Colonic mucosa (tissue), 4 donors: Measurements from ENCODE around the gene TECR. TPM values are rescaled to one million over a fixed set of nuclear protein-coding genes. Genes with fewer than 3 reads are reported as not detected.
"Not testable (repeated sequence)": the region's sequence is repeated elsewhere in the genome, so short reads cannot be mapped to it uniquely, and the experiment has no call there.

ENCODE experiments used
- DNase-seq: peaks from one replicate; pipeline ENCODE4 v3.0.0-alpha.2; 2020
- H3K27ac ChIP-seq: fragments of 200-600 bp; one replicate; pipeline ENCODE4 v1.8.0; 2021
- H3K27me3 ChIP-seq: fragments of 200-600 bp; one replicate; pipeline ENCODE4 v1.8.0; 2021
- H3K36me3 ChIP-seq: fragments of 200-600 bp; one replicate; pipeline ENCODE4 v1.8.0; 2021
- H3K4me1 ChIP-seq: fragments of 200-600 bp; one replicate; pipeline ENCODE4 v1.8.0; 2021; ENCODE audit warnings: mild to moderate bottlenecking
- H3K4me3 ChIP-seq: fragments of 200-600 bp; one replicate; pipeline ENCODE4 v1.8.0; 2021
- H3K9ac ChIP-seq, 2 donors: one replicate each; pipeline ENCODE4 v1.7.0; 2013; ENCODE audit warnings: control low read depth in 2 of 2, low read depth in 2 of 2, low read length in 2 of 2
- H3K9me3 ChIP-seq: fragments of 200-600 bp; one replicate; pipeline ENCODE4 v1.8.0; 2021
- CTCF ChIP-seq: fragments of 200-600 bp; IDR thresholded peaks from one replicate; pipeline ENCODE4 v1.8.0; 2022; ENCODE audit warnings: antibody characterized with exemption, mild to moderate bottlenecking
- intact Hi-C: fragments of 100-400 bp; cut with DNase I; formaldehyde crosslinking; loops from one replicate; pipeline ENCODE4 v1.14.1; 2022
- total RNA-seq, 2 donors: library from RNA; stranded (reverse); fragmentation: NEBNext Ultra II Directional in 1 of 2; extraction: Animal tissue kit (Norgen Biotek cat#: 25700) in 1 of 2; gene quantifications; one replicate each; pipeline ENCODE4 v1.2.1, GENCODE V29; 2021
- donor health status: healthy.
- donor health status: DM: no; HTN: no; CAD: no.
- donor health status: DM: no; HTN: no; CAD: no.

TECR gene
- total RNA-seq, 2 donors from 2014 or later, result 136 to 201 TPM

DNA sequence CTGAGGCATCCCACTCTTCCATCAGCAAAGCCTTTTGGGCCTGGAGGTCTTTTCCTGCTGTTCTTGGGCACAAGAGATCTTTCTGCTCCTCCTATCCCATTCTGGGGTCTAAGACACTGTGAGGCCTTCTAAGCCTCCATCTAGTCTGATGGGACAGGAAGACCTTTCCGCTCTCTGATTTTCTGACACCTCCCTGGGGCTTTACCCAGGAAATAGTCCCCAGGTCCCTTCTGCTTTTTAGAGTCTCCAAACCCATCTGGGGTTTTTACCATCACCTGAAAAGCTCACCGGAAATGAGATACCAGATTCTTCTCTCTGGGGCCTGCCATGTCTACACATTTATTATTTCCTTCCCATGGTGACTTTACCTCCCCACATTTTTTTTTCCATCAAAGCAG, 74.6 kb downstream of the TECR start:
- Histone ChIP-seq H3K36me3 (no peaks in the 10 kb centered on the region), H3K27ac (no peak overlapping the region), H3K4me3 (no peak overlapping the region), H3K4me1 (no peaks in the 10 kb centered on the region), H3K9ac (no peak overlapping the region), H3K9me3 (no peaks in the 10 kb centered on the region), H3K27me3 (no peaks in the 10 kb centered on the region)
- intact Hi-C loops, result no loop called here
- TF ChIP-seq CTCF, result no peak
- DNase-seq, result no peak

GRCh38 chr19:14606627-14607026, 77.2 kb downstream of the TECR start:
- H3K4me3 ChIP-seq, result no peak overlapping the region
- H3K27ac ChIP-seq, result no peak overlapping the region
- no peak for DNase-seq
- H3K9ac ChIP-seq, result no peak overlapping the region
- no peaks in the 10 kb centered on the region for H3K27me3 ChIP-seq
- no peak for TF ChIP-seq CTCF
- intact Hi-C loops, result no loop called here
- no peaks in the 10 kb centered on the region for H3K4me1 ChIP-seq
- no peaks in the 10 kb centered on the region for H3K36me3 ChIP-seq
- no peaks in the 10 kb centered on the region for H3K9me3 ChIP-seq

GRCh38 chr19:14611051-14611450, 81.7 kb downstream of the TECR start:
- Histone ChIP-seq H3K4me3 (no peak overlapping the region), H3K36me3 (no peaks in the 10 kb centered on the region), H3K27ac (no peak overlapping the region), H3K9me3 (no peaks in the 10 kb centered on the region), H3K4me1 (no peaks in the 10 kb centered on the region), H3K9ac (no peak overlapping the region), H3K27me3 (no peaks in the 10 kb centered on the region)
- no peak for TF ChIP-seq CTCF
- DNase-seq, result no peak
- intact Hi-C loops, result no loop called here

DNA sequence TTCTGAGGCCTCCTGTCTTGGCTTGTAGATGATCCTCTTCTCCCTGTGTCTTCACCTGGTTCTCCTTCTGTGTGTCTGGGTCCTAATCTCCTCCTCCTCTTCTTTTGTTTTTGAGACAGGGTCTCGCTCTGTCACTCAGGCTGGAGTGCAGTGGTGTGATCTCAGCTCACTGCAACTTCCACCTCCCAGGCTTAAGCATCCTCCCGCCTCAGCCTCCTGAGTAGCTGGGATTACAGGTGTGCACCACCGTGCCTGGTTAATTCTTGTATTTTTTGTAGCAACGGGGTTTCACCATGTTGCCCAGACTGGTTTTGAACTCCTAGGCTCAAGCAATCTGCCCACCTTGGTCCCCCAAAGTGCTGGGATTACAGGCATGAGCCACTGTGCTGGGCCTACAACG, 82.8 kb downstream of the TECR start:
- intact Hi-C loops, H3K27me3 ChIP-seq, H3K4me1 ChIP-seq, H3K27ac ChIP-seq, DNase-seq, H3K36me3 ChIP-seq, H3K9ac ChIP-seq, H3K9me3 ChIP-seq, H3K4me3 ChIP-seq: not testable (repeated sequence)

GRCh38 chr19:14612657-14613056, 83.3 kb downstream of the TECR start:
- H3K27me3 ChIP-seq, result no peaks in the 10 kb centered on the region
- no peak overlapping the region for H3K27ac ChIP-seq
- H3K9ac ChIP-seq, result no peak overlapping the region
- H3K4me3 ChIP-seq, result no peak overlapping the region
- H3K4me1 ChIP-seq, result no peaks in the 10 kb centered on the region
- intact Hi-C loops, result no loop called here
- no peak for DNase-seq
- H3K36me3 ChIP-seq, result no peaks in the 10 kb centered on the region
- no peak for TF ChIP-seq CTCF
- H3K9me3 ChIP-seq, result no peaks in the 10 kb centered on the region

- H3K9ac ChIP-seq, H3K36me3 ChIP-seq, intact Hi-C loops, H3K4me3 ChIP-seq, DNase-seq, H3K4me1 ChIP-seq, H3K9me3 ChIP-seq, H3K27me3 ChIP-seq, H3K27ac ChIP-seq: not testable (repeated sequence)
Observed at GRCh38 chr19:14613399-14614098, 84.2 kb downstream of the TECR start.
